HFF-Myc (cell line): ENCODE data around the gene HLA-DQA1.

ENCODE experiments used
- DNase-seq: peaks from one replicate; pipeline ENCODE4 v3.0.0-alpha.2; 2011; ENCODE audit warnings: low read depth; ENCODE audit errors: extremely low read depth
- H3K4me3 ChIP-seq: replicated peaks from 2 replicates; pipeline ENCODE4 v1.5.1; 2011; ENCODE audit warnings: low read depth, mild to moderate bottlenecking, control low read depth, low read length
- TF ChIP-seq, protein P1 (sequence below): IDR thresholded peaks from 2 replicates; pipeline ENCODE4 v1.5.1; 2012; ENCODE audit warnings: mild to moderate bottlenecking, low read depth, low read length, control low read depth; ENCODE audit errors: missing control alignments

HLA-DQA1 gene

DNA sequence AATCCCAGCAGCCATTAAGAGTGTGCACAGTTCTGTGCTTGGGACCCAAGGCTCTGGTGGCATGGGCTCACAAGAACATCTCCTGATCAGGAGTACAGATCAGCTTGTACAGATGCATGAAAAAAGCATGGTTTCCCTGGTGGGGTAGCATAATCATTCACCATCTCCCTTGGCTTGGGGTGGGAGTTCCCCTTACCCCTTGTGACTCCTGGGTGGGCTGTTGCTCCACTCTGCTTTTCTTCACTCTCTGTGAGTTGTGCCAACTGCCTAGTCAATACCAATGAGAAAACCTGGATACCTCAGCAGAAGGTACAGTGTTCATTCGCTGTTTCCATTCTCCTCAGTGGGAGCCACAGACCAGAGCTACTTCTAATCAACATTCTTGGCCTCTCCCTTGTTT lies 42.8 kb downstream of the HLA-DQA1 start:
- H3K4me3 ChIP-seq, result no peak overlapping the region
- TF ChIP-seq, protein P1, sequence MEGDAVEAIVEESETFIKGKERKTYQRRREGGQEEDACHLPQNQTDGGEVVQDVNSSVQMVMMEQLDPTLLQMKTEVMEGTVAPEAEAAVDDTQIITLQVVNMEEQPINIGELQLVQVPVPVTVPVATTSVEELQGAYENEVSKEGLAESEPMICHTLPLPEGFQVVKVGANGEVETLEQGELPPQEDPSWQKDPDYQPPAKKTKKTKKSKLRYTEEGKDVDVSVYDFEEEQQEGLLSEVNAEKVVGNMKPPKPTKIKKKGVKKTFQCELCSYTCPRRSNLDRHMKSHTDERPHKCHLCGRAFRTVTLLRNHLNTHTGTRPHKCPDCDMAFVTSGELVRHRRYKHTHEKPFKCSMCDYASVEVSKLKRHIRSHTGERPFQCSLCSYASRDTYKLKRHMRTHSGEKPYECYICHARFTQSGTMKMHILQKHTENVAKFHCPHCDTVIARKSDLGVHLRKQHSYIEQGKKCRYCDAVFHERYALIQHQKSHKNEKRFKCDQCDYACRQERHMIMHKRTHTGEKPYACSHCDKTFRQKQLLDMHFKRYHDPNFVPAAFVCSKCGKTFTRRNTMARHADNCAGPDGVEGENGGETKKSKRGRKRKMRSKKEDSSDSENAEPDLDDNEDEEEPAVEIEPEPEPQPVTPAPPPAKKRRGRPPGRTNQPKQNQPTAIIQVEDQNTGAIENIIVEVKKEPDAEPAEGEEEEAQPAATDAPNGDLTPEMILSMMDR, result no peak
- no peak for DNase-seq

DNA sequence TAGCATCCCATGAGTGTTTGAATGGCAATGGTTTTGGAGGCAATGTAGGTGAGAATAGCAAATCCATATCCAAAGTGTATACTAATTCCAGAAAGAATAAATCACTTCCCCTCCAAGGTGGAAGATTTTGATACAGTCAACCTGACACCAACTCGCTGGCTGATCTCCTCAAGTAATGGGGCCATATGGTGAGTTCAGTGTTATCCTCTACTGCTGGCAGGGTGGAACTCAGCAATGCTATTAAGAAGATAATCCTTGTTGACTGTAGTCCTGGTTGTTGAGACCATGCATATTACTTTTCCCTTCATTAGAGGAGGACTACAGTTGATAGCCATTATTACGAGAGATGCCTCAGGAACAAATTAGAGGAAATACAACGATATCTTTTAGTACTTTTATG lies 47.0 kb downstream of the HLA-DQA1 start:
- TF ChIP-seq, protein P1, result no peak
- DNase-seq, result no peak
- H3K4me3 ChIP-seq, result no peak overlapping the region

DNA sequence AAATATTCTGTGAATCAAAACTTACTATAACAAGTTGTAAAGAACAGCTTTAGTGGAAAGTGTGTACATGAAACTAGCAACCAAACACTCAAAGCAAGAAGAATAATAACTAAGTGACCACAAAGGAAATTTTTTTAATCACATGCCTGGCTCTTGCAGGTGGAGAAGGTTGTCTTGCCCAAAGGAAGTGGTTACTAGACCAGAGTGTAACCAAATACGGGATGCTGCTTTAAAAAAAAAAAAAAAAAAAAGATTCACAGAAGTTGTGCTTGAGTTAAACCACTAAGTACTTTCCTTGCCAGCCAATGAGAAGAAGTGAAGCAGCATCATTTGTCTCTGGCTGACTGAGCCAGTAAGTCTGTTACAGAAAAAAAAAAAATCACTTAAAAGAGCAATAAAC lies 48.4 kb downstream of the HLA-DQA1 start:
- H3K4me3 ChIP-seq, result no peak overlapping the region
- TF ChIP-seq, protein P1, result no peak
- DNase-seq, result no peak

DNA sequence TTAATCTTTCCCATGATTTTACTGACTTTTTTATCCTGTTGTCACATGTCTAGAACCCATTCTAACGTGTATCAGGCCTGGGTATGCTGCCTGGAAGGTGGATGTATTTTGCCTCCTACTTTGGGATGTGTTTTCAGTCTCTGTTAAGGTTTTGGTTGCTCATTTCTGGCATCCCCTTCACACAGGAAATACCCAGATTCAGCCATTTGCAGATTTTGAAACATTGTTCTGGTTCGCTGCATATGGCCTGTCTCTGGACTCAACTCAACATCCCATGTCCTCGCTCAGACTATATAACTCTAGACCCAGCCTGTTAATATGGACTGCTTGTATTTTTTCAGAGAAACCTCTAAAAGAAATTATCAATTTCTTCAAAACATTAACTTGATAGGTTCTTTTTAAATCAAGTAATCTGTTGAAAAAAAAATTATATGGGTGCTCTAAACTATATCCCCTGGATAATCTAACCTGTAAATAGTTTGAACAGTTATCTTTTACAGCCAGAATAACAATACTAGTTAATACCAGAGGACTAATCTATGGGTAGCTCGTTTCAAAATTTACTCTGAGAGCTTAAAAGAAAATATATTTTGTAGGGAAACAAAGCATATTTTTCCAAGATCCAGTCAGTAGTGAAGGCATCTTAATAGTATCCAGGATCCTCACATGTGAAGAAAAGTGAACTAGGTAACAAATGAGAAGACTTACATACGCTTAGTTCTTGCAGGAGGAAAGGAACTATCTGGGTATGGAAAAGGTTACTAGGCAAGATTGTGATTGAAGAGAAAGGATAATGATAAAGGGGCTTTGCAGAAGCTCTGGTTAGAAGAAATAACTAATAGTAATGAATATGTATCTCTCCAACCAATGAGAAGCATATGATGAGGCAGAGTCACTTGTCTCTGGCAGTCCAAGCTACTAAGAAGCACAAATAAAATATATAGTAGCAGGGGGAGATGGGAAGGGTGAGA lies 52.6 kb downstream of the HLA-DQA1 start:
- DNase-seq, result no peak
- H3K4me3 ChIP-seq, result no peak overlapping the region
- TF ChIP-seq, protein P1, result no peak

DNA sequence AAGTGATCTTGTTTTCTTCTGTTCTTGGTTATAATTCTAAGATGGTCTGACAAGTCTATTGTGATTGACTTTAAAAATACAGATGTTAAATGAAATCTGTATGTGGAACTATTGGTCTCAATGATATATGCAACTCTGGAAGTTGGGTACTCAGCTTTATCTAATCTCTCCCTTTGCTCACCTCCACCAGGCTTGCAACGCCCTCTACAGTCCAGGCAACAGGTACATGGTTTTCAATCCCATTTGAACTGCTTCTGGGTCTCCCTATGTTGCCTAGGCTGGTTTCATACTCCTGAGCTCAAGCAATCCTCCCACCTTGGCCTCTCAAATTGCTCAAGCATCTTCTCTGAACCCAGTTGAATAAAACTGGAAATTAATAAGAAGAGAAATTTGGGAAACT lies 54.8 kb downstream of the HLA-DQA1 start:
- TF ChIP-seq, protein P1, result peak; percentile 34
- no peak overlapping the region for H3K4me3 ChIP-seq
- no peak for DNase-seq
